CMK (cell line): ENCODE data around the gene ABCF3.

ENCODE experiments used
- DNase-seq: peaks from one replicate; pipeline ENCODE4 v3.0.0-alpha.2; 2010; ENCODE audit warnings: low read depth

The ABCF3 gene

DNA sequence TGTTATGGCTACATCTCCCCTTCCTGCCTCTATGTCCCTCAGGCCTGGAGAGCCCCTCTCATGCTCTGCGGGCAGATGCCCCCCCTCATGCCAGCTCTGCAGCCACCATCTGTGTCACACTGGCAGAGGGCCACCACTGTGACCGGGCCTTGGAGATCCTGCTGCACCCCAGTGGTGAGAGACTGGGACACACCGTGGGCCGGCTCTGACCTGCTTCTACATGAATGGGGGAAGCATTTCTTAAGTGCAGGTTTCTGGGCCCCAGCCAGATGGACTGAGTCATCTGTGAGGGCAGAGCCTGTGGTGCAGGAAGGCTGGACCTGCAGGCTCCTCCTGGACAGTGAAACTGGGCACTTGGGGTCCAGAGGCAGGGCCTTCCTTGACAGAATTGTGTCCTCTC lies 48.2 kb downstream of the ABCF3 start:
- DNase-seq = no peak

DNA sequence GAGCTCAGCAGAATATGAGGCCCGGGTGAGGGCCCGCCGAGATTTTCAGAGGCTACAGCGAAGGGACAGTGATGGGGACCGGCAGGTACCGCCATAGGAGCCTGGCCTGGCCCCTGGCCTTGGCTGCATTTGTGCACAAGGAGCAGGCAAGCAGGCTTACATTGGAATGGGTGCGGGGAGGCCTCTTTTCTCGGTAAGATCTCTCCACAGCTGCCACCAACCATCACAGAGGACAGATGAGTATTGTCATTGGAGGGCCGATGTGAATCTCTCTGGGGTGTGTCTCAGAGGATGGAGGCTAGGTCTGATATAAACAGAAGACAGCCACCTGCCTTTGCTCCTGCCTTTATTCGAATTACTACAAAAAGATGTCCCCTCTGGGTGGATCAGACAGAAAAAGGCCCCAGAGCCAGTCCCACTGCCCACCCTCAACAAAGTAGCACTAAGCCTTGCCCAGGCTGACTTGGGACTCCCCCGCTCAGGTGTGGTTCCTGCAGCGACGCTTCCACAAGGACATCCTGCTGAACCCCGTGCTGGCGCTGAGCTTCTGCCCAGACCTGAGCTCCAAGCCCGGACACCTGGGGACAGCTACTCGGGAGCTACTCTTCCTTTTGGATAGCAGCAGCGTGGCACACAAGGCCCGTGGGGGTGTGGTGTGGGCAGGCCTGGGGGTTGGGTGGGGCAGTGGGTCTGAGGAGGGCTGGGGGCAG lies 48.8 kb downstream of the ABCF3 start:
- no peak for DNase-seq

DNA sequence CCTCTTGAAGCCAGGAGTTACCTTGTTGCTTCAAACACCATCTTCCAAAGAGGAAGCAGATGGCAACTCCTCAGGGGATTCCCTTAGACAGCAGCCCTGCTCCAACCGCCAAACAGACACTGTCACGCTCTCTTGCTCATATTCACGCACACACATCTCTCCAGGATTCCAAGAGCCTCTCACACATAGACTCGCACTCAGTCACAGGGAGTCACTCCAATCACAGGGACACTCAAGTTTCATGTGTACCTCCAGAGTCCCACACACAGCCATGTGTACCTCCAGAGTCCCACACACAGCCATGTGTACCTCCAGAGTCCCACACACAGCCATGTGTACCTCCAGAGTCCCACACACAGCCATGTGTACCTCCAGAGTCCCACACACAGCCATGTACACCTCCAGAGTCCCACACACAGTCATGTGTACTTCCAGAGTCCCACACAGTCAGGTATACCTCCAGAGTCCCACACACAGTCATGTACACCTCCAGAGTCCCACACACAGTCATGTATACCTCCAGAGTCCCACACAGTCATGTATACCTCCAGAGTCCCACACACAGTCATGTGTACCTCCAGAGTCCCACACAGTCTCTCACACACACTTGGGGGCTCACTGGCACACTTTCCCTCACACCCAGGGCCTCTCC lies 49.5 kb downstream of the ABCF3 start:
- DNase-seq = no peak

DNA sequence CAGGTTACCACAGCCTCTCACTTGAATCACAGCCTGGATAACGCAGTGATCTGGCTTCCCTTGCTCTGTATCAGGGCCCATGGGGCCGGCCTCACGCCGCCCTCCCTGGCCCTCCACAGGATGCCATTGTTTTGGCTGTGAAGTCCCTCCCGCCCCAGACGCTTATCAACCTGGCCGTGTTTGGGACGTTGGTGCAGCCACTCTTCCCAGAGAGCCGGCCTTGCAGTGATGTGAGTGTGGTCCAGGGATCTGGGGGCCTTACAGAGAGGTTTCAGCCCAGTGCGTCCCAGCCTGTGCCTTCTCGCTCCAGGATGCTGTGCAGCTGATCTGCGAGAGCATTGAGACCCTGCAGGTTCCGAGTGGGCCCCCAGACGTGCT lies 50.0 kb downstream of the ABCF3 start:
- DNase-seq = no peak

DNA sequence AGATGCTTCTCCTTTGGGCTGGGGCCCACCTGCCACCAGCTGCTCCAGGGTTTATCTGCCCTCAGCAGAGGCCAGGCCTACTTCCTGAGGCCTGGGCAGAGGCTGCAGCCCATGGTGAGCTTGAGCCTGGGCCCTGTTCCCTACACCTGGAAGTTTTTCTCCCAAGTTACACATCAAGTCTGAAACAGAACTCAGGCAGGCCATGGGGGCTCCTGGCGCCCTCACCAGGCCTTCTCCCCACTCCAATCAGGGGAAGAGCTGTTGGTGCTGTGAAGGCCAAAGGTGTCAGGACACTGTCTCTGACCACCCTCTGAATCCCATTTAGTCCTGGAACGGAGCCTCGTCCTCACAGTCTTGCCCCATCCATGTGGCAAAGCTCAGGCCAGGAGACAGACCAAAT lies 50.6 kb downstream of the ABCF3 start:
- DNase-seq = no peak

DNA sequence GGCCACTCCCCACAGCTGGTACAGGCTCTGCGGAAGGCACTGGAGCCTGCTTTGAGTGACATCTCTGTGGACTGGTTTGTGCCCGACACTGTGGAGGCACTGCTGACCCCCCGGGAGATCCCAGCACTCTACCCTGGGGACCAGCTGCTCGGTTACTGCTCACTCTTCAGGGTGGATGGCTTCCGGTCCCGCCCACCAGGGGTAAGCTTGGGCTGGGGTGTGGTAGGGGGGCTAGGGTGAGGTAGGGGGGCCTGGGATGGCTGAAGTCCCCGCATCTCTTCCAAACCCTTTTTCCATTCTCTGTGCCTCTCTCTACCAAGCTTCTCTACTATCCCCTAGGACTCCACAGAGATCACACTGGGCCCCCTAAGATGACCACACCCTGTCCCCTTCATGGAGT lies 51.2 kb downstream of the ABCF3 start:
- DNase-seq = no peak

DNA sequence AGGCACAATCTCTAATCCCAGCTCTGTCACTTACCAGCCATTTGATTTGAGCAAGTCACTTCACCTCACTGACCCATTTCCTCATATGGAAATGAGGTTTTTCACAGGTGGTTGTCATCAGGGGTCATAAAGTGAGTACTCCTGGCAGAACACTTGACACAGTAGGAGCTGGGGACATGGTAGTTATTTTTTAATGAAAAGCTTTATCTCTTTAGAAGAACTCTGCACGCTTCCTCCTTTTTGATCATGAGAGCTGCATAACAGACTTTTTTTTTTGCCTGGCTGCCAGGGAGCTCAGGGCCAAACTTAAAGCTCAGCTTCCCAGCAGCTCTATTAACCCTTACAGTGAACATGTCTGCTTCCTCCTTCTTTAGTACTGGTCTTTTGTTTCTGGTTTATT lies 51.8 kb downstream of the ABCF3 start:
- DNase-seq = no peak

DNA sequence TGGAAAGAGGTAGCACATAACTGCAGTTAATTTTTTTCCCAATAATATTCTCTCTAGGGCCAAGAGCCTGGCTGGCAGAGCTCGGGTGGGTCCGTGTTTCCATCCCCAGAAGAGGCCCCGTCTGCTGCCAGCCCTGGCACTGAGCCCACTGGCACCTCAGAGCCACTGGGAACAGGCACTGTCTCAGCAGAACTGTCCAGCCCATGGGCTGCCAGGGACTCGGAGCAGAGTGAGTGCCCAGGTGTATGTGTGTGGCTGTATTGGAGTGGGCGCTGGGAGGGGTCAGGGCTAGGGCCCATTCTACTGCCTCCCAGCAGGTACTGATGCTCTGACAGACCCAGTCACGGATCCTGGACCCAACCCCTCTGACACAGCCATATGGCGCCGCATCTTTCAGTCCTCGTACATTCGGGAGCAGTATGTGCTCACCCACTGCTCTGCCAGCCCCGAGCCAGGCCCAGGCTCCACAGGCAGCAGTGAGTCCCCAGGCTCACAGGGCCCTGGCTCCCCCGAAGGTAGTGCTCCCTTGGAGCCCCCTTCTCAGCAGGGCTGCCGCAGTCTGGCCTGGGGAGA lies 52.3 kb downstream of the ABCF3 start:
- DNase-seq = no peak

DNA sequence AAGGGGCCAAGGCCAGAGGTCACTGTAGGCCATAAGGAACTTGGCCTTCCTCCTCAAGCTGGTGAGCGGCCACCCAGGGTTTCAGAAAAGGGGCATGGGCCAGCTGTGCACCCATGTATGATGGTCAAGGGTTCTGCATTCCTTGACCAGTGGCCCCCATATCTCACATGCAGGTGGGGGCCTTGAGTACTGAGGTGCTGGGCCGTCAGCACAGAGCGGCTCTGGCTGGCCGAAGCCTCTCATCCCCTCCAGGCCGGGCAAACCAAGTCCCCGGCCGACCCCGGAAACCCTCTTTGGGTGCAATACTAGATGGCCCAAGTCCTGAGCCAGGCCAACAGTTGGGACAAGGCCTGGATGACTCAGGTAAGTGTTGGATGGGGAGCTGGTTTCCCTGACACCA lies 53.2 kb downstream of the ABCF3 start:
- DNase-seq = no peak

DNA sequence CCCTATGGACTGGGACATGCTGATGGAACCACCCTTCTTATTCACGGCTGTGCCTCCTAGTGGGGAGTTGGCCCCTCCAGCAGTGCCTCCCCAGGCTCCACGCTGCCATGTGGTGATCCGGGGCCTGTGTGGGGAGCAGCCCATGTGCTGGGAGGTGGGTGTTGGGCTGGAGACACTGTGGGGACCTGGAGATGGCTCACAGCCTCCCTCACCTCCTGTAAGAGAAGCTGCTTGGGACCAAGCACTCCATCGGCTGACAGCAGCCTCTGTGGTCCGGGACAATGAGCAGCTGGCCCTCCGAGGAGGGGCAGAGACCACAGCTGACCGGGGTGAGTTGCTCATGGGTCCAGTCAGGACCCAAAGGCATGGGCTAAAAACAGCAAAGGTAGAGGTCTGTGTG lies 53.7 kb downstream of the ABCF3 start:
- DNase-seq = no peak

DNA sequence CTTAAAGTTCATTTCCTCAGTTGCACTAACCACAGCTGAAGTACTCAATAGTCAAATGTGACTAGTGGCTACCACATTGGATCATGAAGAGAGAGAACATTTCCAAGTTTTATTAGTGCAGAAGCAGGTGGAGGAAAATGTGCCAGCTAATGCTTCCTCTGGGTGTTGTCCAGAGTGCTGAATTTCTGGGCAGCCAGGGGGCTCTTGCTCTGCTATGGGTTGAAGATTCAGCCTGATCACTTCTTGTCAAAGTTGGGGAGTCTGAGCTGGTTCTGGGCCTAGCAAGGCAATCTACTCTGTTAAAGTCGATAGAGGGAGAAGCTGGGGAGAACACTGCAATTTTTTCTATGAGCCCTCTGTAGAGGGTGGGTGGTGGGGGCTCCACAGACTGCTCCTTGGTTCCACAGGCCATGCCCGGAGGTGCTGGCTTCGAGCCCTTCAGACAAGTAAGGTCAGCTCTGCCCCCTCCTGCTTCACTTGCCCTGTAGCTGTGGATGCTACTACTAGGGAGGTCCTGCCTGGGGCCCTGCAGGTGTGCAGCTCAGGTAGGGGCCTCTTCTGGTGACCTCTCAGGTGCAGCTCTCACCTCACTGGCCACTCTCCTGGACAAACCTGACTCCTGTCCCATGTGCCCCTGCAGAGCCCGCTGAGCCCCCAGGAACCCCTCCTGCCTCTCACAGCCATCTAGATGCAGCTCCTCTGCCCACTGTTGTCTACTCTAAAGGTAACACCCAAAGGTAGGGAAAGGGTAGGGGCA lies 54.6 kb downstream of the ABCF3 start:
- no peak for DNase-seq

DNA sequence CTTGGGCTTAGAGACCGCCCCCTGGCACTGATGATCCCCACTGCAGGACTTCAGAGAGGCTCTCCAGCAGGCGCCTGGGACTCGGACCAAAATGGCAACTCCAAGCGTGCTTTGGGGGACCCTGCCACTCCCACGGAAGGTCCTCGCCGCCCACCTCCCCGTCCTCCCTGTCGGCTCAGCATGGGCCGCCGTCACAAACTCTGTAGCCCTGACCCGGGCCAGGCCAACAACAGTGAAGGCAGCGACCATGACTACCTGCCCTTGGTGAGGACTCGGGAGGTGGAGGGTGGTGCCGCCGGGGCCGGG lies 55.1 kb downstream of the ABCF3 start:
- no peak for DNase-seq

DNA sequence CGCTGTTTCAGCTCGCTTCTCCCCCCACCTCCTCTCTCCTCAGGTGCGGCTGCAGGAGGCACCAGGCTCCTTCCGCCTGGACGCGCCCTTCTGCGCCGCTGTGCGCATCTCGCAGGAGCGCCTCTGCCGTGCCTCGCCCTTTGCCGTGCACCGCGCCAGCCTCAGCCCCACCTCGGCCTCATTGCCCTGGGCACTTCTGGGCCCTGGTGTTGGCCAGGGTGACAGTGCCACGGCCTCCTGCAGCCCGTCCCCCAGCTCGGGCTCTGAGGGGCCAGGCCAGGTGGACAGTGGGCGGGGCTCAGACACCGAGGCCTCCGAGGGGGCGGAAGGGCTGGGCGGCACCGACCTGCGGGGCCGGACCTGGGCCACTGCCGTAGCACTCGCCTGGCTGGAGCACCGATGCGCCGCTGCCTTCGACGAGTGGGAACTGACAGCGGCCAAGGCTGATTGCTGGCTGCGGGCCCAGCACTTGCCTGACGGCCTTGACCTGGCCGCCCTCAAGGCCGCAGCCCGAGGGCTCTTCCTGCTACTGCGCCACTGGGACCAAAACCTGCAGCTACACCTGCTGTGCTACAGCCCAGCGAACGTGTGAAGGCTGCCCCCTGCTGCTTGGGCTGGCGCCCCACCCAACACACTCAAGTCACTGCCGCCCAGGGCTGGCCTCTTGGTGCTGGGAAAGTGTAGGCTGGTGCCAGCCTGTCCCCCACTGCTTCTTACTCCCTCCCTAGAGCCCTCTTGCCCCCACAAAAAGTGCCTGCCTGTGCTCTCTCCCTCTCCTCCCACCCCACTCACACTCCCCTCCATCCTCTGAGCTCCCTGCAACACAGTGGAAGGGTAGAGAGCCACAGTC lies 55.7 kb downstream of the ABCF3 start:
- DNase-seq = no peak

DNA sequence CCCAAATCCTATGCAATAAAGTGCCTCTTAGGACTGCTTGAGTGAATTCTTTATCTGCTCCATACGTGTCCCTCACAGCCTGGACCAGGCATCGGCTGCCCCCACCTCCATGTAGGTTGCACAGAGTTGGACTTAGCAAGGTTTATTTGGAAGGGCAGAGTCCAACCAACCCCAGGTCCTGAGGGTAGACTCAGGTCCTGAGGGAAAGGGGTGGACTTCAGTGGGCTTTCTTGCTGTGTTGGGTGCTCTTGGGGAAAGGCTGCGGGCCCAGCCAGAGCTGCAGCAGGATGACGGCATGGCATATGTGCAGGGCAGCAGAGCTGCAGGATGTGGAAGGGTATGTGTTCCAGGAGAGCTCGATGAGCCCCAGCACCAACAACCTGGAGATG lies 56.3 kb downstream of the ABCF3 start:
- DNase-seq = no peak
